LHCN-M2 (cell line): Measurements from ENCODE around the gene GINS1. TPM values are rescaled to one million over a fixed set of nuclear protein-coding genes. Genes with fewer than 3 reads are reported as not detected.
"Not testable (repeated sequence)": the region's sequence is repeated elsewhere in the genome, so short reads cannot be mapped to it uniquely, and the experiment has no call there.

Experiments used
- DNase-seq: peaks from one replicate; pipeline ENCODE4 v3.0.0-alpha.2; 2012; ENCODE audit warnings: low read depth
- total RNA-seq: library from RNA; depleted of rRNA; stranded (reverse); fragments of >200 nt; gene quantifications from 2 replicates; pipeline ENCODE4 v1.2.3, GENCODE V29; 2014

GINS1 gene
- total RNA-seq, 1 experiment from 2014 or later = 31.1 TPM

GRCh38 chr20:25453035-25453810, 45.8 kb downstream of the GINS1 start:
- DNase-seq = peak; percentile 5

GRCh38 chr20:25454153-25454900, 46.9 kb downstream of the GINS1 start:
- DNase-seq = no peak

- no peak for DNase-seq
These were observed 50.6 kb downstream of the GINS1 start for GRCh38 chr20:25457886-25458680.

- no peak for DNase-seq
These were observed 51.8 kb downstream of the GINS1 start for GRCh38 chr20:25459111-25459830.

GRCh38 chr20:25459916-25460535, 52.6 kb downstream of the GINS1 start:
- DNase-seq = no peak

- no peak for DNase-seq
These were observed 53.2 kb downstream of the GINS1 start for GRCh38 chr20:25460566-25461280.

GRCh38 chr20:25461281-25461650, 53.8 kb downstream of the GINS1 start:
- no peak for DNase-seq

GRCh38 chr20:25461786-25462545, 54.5 kb downstream of the GINS1 start:
- DNase-seq = no peak

- peak; percentile 12 for DNase-seq
These were observed 57.2 kb downstream of the GINS1 start for GRCh38 chr20:25464501-25465242.

GRCh38 chr20:25465243-25466135, 58.0 kb downstream of the GINS1 start:
- DNase-seq = no peak

GRCh38 chr20:25466846-25467245, 59.4 kb downstream of the GINS1 start:
- DNase-seq = no peak

GRCh38 chr20:25467441-25467840, 60.0 kb downstream of the GINS1 start:
- no peak for DNase-seq

GRCh38 chr20:25468126-25469075, 60.9 kb downstream of the GINS1 start:
- no peak for DNase-seq

GRCh38 chr20:25469558-25469957, 62.1 kb downstream of the GINS1 start:
- no peak for DNase-seq

GRCh38 chr20:25470045-25470444, 62.6 kb downstream of the GINS1 start:
- DNase-seq = peak; percentile 22

GRCh38 chr20:25471020-25471419, 63.5 kb downstream of the GINS1 start:
- DNase-seq = no peak

- not testable (repeated sequence) for DNase-seq
These were observed 65.8 kb downstream of the GINS1 start for GRCh38 chr20:25473297-25473696.
